Stimulated activated CD8-positive, alpha-beta memory T cell treated with anti-CD3 and anti-CD28 coated beads, Interleukin-7, amount 100 ng/mL, for 24 hours (primary cell): ENCODE results near the gene B4GALNT3.

ENCODE experiments used
- DNase-seq: peaks from one replicate; pipeline ENCODE4 v3.0.0-alpha.2; 2020; ENCODE audit warnings: low read depth

B4GALNT3 gene

DNA sequence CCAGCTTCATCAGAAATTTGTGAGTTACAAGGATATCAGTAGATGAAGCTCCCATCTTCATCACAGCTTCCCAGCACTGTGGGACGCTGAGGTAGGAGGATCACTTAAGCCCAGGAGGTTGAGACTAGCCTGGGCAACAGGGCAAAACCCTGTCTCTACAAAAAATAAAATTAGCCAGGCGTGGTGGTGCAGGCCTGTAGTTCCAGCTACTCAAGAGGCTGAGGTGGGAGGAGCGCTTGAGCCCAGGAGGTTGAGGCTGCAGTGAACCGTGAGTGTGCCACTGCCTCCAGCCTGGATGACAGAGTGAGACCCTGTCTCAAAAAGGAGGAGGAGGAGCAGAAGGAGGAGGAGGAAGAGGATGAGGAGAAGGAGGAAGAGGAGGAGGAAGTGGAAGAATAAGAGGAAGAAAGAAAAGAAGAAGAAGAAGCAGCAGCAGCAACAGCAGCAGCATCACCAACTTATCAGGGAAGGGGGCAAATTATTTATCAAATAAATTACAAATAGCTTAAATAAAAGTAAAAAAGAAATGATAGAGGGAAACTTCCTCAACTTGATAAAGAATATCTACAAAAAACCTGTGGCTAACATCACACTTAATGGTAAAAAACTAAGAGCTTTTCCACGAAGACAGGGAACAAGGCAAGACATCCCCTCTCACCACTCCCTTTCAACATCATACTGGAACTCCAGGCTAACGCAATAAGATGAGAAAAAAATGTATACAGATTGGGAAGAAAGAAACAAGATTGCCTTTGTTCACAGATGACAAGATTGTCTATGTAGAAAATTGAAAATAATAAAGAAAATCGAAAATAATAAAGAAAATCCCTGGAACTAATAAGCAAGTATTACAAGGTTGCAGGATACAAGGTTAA is 133.9 kb downstream of the B4GALNT3 start:
- no peak for DNase-seq

DNA sequence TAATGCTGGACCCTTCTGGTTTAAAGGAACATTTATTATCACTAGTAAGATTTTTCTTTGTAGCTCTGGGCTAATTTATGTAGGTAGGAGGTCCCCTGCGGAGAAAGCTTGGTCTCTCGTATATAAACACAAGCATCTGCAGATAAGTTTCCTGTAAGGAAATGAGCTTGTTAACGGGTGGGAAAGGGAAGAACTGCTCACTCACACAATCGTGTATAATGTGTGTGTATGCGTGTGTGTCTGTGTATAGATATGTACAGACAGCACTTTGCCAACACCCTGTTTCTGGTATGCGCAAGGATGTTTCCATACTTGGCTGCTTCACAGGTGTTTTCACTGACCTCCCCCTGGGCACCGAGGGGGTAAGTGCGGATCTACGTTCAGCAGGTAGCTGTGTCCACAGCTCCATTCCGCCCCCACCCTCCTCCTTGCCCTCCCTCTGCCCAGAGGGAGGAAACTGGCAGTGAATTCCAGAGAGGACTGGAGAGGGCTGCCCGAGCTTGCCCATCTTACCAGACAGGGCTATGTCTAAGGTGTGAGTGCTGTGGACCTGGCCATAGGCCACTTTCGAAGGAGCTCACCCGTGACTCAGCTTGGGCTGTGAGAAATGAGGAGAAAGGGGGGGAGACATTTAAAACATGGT is 138.3 kb downstream of the B4GALNT3 start:
- no peak for DNase-seq

DNA sequence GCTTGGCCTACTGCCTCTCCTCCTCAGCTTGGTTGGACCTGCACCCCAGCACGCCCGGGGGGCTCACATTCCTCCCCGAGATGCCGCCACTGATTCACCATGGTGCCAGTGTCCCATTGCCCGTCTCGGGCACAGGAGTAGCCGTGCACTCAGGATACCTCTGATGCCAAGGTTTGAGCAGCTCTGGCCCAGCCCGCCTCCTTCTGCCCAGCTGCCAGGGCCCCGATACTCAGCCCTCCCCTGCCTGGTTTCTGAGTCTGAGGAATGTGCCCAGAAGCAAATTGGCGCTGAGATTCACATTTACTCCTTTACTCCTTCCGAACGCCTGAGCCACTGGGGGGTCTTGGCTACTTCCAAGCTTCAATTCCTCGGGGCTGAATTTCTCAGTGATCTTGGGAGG is 140.0 kb downstream of the B4GALNT3 start:
- no peak for DNase-seq

DNA sequence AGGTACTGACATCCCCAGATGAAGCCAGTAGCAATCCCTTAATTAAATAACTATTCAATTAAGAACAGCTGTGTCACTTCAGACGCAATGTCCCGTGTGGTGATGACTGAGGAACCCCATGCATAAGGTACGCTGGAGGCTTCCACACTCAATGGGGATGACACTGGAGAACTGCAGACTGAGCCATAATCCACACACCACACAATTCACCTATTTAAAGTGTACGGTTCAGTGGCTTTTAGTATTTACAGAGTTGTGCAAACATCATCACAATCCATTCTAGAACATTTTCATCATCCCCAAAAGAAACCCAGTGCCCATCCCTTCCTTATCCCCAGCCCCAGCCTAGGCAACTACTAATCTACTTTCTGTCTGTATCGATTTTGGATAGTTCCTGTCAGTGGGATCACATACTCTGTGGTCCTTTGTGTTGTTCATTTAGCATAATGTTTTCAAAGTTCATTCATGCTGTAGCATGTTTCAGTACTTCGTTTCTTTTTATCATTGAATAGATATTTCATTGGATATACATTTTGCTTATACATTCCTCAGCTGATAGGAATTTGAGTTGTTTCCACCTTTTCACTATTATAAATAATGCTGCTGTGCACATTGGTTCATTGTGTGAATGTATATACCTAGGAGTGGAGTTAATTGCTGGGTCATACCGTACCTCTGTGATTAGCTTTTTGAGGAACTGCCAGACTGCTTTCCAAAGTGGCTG is 142.4 kb downstream of the B4GALNT3 start:
- DNase-seq: no peak

DNA sequence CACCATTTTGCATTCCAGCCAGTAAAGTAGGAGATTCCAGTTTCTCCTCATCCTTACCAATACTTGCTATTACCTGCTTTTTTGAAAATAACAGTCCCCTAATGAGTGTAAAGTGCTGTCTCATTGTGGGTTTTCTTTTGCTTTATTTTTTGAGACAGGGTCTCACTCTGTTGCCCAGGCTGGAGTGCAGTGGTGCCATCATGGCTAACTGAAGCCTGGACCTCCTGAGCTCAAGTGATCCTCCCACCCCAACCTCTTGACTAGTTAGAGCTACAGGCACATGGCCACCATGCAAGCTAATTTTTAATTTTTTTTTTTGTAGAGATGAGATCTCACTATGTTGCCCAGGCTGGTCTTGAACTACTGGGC is 142.9 kb downstream of the B4GALNT3 start:
- DNase-seq: no peak

DNA sequence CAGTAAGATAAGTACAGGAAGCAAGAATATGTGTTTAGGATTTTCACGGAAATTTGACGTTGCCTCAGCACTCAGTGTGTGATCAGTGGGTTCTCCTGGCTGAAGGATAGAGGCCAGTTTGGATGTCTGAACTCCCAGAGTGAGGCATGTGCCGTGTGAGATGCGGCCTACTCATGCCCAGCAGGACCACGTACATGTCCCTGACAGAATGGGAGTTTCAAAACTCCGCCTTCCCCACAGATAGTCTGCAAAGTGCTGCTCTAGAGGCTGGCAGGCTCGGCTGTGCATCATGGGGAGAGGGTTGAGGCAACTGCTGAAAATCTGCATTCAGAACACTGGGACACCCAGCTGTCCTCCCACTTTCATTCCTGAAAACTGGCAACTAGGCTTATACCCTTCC is 145.2 kb downstream of the B4GALNT3 start:
- no peak for DNase-seq

- no peak for DNase-seq
Observed at GRCh38 chr12:607541-608001, 147.8 kb downstream of the B4GALNT3 start.

DNA sequence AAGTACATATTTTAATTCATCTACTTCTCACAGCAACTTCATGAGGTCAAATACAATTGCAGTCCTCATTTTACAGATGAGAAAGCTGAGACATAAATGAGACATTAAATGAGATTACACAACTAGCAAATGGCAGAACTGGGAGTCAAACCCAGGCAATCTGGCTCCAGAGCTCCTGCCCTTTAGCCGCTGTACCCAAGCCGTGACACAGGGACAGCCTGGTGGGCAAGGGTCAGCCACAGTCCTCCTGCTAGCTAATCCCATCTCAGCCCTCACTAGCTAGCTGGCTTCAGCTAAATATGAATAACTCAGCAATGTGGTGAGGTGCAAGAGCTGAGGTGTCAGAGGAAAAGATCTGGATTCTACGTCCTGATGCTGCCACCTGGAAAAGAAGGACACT is 148.7 kb downstream of the B4GALNT3 start:
- no peak for DNase-seq

DNA sequence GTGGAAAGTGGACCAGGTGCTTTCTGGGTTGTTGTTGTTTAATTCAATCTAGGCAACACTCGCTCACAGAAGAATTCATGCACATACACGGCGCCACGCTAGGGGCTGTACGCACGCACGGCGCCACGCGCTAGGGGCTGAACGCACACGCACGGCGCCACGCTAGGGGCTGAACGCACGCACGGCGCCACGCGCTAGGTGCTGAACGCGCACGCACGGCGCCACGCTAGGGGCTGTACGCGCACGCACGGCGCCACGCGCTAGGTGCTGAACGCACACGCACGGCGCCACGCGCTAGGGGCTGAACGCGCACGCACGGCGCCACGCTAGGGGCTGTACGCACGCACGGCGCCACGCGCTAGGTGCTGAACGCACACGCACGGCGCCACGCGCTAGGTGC is 149.2 kb downstream of the B4GALNT3 start:
- DNase-seq: no peak

DNA sequence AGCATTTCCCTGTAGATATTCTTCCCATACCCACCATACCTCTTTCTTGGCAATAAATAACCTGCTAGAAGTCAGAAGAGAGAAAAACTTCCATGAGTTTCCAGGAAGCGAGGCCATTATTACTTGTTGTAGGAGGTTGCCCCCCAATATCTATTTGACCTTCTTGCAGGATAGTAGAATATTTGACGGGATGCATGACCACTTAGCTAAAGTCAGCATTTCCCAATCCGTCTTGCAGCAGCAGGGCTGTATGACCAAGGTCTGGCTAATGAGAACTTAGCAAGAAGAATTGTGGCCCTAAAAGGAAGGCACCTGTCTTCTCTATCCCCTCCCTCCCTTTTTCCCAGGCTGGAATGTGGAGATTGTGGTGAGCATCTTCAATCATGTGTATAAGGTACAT is 152.0 kb downstream of the B4GALNT3 start:
- DNase-seq: no peak

DNA sequence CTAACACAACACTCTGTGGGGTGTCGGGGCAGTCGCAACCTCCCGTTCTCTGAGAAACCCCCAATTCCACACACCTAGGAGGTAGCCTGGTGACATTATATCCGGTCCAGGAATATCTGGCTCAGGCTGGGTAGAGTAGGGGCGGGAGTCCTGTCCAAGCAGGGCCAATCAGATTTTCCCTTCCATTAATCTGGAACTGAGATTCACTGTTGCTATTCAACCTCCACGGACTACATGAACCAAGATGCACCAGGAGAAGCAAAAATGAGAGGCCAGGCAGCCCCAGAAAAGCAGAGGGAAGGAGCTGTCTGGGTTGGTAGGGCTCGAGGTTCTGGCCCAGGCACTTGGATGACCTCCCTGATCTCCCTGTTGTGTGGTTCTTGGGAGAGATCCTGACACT is 152.6 kb downstream of the B4GALNT3 start:
- DNase-seq: no peak

- no peak for DNase-seq
Observed at GRCh38 chr12:612886-613285, 153.1 kb downstream of the B4GALNT3 start.
